GM21576 (cell line): ENCODE results near the gene DNAJB6.

Experiments used
- ATAC-seq: cut with Tn5 transposase; IDR thresholded peaks from one replicate; pipeline ENCODE4 v1.9.1; 2021; ENCODE audit warnings: mild to moderate bottlenecking, moderate library complexity; ENCODE audit not compliant: unreplicated experiment

Gene DNAJB6

DNA sequence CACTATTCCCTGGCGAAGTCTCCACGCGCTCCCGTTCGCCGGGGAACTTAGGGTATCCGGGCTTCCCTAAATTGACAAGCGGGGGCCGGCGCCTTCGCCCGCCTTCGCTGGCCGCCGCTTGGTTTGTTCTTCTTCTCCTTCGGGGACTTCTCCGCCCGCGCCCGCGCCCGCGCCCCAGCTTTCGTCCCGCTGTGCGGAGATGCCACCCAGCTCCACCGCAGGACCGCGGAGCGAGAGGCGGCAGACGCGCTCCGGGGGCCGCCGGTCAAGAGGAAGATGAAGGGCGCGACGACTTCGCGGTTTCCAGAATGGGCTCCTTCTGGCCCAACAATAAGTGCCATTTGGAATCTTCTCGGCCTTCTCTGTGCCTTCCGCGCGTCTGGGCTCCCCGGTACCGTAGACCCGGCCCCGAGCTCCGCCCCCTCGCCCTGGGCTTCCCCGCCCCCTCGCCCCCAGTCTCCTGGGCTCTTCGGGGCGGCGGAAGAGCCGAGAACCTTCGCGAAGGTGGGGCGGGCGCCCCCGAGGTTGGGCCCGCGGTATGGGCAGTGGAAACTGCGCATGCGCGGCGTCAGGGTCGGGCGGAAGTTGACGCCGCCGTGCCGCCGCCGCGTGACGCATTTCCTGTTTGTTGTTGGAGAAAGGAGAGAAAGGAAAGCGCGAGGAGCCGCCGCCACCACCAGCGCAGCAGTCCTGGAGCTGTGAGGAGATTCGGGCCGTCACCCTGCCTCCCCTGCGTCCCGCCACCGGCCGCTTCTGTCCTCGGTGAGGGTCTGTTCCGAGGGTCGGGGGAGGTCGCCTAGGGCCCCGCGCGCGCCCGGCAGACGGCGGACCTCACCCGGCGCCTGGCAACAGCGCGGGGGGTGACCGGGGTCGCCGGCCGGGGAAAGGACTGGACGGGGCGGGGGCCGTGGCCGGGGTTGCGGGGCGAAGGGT, at the start of gene DNAJB6:
Gene DNAJB6 (plus strand): TSS at position 622 of the 933 bp plus-strand sequence. CDS start 21,569 bp downstream, outside the sequence.
- ATAC-seq, result peak; percentile 62

DNA sequence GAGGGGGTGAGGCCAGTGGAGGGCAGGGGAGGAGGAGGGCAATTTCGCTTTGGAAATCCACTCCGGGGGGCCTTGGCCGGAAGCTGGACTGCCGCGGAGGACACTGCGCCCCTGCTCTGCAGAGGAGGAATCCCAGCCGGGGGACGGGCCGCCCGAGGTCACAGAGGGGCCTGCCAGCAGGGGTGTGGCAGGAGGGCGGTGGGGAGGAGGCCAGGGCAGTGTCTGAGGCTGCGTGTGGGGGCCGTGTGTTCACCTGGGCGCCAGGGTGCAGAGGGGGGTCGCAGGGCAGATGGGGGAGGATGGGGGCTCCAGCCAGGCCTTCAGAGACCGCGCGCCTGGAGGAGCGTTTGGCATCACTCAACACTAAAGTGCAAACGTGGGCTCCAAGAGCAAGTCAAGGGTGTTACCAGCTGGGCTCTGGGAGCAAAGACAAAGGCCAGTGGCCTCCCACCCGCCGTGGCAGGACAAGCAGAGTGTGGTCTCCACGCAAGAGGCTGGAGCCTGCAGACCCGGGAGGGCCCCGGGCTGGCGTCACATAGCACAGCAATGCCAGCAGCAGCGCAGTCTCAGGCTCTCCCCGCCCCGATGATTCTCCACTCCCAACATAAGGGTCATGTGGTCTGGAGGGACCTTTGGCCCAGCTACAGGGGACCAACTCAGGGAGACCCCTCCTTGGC, 45.3 kb upstream of the DNAJB6 start:
- no peak for ATAC-seq

DNA sequence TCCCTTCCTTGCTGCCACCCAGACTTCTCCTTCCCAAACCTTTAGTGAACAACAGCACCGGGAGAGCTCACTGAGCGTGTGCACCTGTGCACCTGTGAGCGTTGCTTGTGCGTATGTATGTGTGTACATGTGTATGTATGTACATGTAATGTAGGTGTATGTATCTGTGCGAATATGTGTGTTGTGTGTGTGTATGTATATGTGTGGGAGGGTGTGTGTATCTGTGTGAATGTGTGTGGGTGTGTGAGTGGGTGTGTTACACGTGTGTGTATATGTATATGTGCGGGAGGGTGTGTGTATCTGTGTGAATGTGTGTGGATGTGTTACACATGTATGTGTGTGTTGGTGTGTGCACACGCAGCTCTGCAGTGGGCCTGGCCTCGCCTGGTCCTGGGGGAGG, 44.5 kb upstream of the DNAJB6 start:
- ATAC-seq, result no peak

DNA sequence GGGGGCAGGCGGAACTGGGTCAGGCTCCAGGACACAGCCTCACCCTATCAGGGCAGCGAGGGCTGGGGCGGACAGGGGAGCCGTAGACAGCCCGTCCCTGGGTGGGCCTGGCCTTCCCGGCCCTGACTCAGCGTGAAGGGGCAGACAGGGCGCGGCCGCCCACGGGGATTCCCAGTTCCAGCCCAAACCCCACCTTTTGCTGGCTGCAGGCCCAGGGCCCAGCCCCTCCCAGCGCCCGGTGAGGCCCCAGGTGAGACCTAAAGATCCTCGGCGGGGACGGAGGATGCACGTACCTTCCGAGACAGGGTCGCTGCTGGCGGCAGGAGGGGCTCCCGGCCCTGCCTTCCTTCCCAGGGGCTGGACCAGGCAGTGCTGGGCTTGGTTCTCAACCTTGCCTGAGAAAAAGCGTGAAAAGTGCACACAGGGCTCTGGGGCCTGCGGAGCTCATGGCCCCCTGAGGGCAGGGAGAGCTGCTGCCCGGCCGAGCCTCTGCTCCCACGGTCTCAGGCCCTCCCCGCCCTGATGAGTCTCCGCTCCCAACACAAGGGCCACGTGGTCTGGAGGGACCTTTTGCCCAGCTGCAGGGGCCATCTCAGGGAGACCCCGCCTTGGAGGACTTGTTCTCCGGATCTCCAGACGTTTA, 43.9 kb upstream of the DNAJB6 start:
- no peak for ATAC-seq

DNA sequence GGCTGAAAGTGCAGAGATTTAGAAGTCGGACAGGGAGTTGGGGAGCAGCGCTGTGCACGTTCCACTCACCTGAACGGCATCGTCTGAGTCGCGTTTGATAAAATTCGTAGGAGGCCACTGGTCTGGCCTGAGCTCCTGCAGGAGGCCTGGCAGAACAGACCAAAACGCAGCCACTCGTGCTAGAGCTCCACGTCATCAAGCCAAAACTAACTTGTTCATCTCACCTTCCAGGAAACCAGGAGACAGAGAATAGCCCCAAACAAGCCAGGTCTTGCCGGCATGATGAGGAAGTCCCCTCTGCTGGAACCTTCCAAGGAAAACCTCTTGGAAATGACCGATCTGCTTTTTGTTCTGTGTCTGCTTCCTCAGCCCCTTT, 43.4 kb upstream of the DNAJB6 start:
- no peak for ATAC-seq

DNA sequence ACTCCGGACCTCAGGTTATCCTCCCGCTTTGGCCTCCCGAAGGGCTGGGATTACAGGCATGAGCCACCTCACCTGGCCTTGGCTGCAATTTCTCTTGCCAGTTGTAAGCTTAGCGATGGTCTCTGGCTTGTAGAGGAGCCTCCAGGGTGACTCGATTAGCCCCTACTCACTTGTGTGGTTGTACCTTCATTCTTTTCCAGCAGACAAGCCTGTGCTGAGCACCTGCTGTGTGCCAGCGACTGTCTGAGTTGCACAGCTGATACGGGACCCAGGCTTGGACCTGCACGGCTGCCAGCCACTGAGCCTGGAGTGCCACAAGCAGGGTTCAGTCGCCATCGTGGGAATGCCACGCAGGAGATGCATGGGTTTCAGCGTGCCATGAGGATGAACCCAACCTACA, 42.0 kb upstream of the DNAJB6 start:
- no peak for ATAC-seq

DNA sequence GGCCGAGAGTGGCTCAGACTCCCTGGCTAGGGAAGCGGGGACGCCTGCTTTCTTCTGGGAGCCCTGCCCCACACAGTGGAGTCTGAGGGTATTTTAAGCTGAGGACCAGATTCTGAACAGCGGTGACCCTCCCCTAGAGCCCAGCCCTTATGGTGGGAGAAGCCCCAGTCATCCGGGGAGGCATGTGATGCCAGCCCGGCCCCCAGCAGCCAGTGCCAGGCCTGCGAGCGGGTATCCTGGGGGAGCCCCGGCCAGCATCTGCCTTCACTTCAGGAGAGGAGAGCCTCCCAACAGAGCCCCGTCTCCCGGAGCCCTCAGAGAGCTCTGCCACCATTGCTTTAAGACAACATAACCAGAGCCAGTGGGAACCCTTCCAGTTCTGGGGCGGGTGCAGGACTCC, 41.5 kb upstream of the DNAJB6 start:
- ATAC-seq, result no peak

DNA sequence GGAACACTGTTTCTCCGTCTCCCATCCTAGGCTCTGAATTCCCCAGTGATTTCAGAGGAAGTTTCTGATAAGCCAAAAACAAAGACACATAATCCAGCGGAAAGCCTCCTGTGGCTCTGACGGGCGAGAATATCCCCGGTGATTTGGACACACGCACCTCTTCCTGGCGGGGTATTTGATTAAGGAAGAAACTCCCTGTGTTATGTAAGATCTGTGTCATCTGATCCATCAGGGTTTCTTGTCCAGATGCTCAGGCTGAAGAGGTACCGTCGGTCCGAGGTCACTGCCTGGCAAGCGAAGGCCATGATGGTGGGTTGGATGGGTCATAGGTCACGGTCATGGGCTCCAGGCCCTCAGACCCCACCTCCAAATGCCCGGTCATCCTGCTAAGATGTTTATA, 39.6 kb upstream of the DNAJB6 start:
- no peak for ATAC-seq

DNA sequence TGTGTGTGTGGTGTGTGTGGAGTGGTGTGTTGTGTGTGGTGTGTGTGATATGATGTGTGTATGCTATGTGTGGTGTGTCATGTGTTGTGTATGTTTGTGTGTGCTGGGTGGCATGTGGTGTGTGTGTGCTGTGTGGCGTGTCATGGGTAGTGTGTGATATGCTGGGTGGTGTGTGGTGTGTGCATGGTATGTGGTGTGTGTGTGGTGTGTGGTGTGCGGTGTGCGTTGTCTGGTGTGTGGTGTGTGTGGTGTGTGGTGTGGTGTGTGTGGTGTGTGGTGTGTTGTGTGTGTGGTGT, 37.5 kb upstream of the DNAJB6 start:
- ATAC-seq, result no peak

DNA sequence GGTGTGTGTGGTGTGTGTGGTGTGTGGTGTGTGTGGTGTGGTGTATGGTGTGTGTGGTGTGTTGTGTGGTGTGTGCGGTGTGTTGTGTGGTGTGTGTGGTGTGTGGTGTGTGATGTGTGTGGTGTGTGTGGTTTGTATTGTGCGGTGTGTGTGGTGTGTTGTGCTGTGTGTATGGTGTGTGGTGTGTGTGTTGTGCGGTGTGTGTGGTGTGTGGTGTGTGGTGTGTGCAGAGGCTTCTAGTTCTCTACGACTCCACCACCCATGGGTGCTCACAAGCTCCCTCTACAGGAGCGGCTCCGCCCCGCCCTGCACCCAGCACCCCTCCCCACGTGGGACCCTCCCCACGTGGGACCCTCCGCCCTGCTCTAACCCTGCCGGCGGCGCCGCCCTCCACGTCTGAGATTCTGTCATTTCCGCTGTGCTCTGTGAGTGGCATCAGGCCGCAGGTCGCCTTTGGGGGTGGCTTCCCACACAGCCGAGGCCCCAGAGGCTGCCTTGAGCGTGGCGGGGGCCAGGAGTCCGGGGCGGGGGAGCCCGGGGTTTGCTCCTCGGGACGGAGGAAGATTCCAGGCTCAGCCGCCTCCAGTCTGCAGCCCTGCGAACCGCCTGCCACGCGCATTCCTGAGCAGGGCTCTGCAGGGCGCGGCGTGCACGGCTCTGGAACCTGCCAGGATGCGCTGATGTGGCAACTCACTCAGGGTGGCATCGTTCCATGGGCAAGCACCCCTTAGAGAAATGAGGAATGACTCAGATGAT, 37.0 kb upstream of the DNAJB6 start:
- no peak for ATAC-seq

DNA sequence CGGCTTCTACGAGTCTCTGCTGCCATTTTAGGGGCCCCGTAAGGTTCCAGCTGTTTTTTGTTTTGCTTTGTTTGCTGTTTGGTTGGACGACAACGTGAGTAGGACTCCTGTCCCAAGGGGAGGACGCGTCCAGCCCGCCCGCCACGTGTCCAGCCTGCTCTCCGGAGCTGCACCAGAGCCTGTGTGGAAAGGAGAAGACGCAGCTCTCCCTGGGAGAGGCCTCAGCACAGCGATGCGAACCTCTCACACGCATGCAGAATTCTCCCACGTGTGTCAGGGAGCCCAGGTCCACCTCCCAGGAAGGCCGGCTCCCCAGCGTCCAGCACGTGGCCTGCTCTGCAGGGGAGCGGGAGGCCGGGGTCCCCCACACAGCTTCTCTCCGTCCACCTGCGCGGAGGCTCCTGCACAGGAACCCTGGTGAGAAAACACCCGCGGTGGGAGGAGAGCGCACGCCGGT, 36.4 kb upstream of the DNAJB6 start:
- no peak for ATAC-seq

DNA sequence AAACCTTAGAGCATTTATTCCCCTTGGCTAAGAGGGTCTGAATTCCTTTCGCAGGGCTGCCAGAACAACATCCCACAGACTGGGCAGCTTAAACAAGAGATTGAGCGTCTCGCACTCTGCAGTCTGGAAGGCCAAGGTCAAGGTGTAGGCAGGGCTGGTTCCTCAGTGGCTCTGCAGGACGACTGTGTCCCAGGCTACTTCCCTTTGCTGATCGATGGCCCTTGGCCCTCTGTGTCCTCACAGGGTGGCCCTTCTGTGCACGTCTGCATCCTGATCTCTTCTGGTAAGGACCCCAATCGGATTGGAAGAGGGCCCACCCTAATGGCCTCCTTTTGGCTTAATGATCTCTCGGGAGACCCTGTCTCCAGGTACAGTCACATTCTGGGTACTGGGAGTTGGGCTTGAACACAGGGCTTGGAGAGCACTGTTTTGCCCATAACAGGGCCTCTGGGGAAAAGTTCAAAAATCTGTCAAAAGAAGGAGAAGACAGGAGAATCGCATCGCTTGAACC, 35.1 kb upstream of the DNAJB6 start:
- no peak for ATAC-seq

DNA sequence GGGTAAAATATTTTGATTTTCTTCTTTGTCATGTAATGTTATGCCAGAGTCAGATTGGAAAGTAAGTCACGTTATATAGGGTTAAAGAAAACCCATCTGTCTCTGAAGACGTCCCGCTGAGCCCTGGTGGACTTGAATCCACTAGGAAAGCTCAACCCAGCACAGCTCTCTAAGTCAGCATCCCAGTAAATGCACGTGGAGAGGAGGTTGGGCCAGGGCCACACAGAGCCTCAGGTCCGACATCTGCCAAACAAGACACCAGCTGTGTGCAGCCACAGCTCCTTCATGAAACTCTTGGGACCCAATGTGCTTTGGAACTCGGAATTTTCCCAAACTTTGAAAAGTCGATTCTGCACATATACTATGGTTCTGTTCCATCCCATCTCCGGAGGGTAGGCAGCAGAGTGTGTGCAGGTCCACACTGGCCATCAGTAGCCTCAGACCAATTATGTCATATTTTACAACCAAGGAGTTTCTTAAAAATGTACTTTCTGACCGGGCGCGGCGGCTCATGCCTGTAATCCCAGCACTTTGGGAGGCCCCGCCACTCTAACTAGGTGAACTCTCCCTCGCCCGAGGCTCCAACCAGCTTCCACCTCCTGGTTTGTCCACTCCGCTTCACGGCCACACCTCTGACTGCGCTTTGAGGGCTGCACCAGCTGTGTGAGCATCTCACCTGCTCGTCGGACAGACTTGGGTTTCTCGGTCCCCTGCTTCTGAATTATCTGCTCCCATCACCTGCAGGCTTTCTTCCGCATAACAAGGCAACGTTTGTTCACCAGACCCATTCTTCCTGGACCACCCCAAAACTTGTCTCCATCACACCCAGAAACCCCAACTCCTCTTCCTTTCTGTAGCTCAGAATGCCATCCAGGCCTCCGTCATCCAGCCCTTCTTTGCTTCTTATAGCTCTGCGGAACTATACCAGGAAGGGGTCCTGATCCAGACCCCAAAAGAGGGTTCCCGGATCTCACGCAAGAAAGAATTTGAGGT, 29.7 kb upstream of the DNAJB6 start:
- no peak for ATAC-seq

DNA sequence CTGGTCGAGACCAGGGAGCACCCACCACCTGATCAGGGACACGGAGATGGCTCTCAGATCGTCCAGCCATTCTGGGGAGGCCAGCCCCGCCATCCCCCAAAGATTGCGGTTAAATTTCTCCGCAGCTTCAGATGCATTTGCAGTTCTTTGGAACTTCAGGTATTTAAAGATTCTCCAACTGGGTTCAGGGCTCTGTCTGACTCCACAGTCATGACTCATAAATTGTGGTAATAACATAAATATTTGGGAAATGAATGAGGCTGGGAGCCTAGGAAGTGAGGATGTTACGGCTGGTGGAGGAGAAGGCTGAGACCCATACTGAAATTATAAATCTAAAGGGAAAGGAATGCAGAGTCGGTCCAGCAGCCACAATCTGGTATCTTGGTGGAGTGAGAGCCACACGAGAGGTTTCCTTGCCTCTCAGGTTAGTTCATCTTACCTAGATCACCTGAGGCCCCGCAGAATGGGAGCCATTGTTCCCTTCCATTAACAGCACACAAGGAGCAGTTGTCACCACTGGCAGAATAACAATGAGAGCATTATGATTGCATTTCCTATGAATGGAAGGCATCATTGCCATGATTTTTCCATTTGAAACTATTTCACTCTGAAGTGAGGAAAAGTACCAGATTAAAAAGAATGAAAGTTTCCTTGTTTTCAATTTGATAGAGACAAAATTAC, 26.7 kb upstream of the DNAJB6 start:
- ATAC-seq, result no peak

DNA sequence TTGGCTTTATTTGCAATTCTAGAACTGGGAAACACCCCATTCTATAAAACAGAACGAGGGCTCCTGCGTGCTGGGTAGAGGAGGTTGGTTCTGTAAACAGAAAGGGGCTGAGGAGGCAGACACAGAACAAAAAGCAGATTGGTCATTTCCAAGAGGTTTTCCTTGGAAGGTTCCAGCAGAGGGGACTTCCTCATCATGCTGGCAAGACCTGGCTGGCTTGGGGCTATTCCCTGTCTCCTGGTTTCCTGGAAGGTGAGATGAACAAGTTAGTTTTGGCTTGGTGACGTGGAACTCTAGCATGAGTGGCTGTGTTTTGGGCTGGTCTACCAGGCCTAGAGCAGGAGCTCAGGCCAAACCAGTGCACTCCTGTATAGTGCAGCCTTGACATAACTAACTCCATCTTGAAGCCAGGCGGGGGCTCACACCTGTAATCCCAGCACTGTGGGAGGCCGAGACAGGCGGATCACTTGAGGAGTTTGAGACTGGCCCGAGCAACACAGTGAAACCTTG, 26.1 kb upstream of the DNAJB6 start:
- no peak for ATAC-seq

DNA sequence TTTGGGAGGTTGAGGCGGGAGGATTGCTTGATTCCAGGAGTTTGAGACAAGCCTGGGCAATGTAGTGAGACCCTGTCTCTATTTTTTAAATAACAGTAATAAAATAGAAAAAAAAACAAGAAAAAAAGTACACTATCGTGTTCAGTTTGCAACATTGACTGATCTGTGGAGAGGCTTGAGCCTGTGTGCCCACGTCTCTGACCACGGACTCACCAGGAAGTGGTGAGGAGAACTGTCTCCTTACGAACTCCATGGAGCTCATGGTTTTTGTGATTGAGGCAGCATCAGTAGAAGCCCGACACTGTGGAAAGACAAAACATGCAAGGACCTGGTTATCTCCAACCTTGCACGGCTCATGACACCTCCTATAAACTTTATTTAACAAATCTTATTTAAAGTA, 23.9 kb upstream of the DNAJB6 start:
- no peak for ATAC-seq

DNA sequence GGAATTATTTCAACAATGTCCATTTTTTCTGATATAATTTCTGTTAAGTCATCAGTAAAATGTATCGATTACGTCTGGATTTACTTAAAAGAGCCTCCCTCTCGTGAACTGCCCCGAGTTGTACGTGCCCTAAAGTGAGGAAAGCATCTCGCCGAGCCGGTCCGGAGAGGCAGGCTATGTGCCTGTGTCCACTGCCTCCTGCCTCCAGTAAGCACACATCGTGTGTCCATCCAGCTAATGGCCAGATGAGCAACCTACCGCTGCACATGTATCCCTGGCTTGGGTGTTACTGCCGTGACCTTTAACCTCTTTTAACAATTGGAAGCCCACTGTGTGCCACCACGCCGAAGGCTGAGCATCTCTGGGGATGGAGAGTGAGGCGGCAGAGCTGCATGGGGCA, 23.2 kb upstream of the DNAJB6 start:
- no peak for ATAC-seq

DNA sequence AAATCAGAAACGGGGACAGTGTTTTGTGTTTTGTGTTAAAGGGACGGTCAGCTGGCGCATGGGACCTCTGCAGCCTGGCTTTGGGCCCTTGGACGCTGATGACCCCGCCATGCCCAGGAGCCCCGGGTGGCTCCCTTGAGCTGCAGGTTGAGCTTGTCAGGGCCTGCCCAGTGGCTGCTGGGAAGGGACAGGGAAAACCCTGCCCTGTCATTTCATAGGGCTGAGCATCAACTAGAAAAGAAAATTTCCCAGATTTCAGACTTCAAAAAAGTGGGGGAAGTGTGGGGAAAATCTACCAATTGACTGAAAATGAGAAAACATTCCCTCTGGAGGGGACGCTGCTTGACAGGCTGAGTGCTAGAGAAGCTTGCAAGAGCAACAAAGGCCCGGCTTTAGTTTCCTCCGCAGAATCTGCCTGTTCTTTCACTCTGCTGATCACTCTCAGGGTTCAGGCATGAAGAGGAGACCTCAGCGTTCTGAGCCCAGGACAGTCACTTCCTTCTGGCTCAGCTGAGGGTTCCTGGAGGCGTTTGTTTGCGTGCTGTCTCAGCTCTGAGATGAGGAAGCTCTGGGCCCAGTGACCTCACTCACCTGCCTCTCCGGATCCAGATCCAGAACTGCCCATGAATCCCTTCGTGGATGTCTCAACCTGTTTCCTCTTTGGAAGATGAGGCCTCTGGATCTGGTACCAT, 18.6 kb upstream of the DNAJB6 start:
- ATAC-seq, result peak; percentile 67
